Hematopoietic multipotent progenitor cell treated with erythropoietin and hydrocortisone succinate and interleukin-3 and kit ligand, for 15 days (in vitro differentiated cells): ENCODE data around the gene SPECC1.
A peak's percentile ranks its signal among the peaks of the same experiment; 100 is the strongest.
"Not testable (repeated sequence)": the region's sequence is repeated elsewhere in the genome, so short reads cannot be mapped to it uniquely, and the experiment has no call there.

Experiments used
- DNase-seq: peaks from one replicate; pipeline ENCODE4 v3.0.0-alpha.2; 2015; ENCODE audit warnings: low spot score

The SPECC1 gene

GRCh38 chr17:20094777-20095176, 85.6 kb downstream of the SPECC1 start:
- no peak for DNase-seq

DNA sequence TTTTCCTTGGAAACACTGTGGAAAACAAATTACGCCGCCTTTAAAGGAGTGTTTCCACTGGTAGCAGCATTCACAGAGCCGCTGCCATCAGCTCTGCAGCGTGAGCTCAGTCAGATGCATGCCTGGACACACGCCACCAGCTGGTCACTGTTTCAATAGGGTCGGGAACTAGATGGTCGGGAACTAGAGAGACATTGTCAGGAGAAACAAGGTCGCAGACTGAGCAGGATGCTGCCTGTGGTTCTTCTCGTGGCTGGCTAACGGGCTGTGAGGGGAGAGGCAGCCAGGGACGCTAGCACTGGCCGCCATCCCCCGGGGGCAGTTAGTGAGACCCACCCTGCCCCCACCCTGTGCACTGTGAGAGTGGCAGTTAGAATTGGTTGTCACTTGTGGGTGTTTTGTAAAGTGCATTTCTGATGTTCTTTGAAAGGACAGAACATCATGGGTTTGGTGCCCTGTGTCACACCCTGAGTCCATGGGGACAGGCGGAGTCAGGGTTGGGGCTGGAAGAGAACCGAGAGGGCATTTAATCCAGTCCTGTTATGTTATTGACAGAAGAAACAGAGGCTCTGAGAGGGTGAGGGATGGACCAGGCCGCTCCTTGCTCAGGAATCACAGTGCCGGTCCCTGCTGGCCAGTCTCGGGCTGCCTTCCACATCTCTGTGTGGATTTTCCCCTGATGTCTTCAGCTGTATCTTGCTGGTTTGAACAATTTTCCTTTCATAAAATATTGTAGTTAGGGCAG, 86.3 kb downstream of the SPECC1 start:
- no peak for DNase-seq

- DNase-seq, result no peak
Measured at GRCh38 chr17:20096430-20096829, 87.3 kb downstream of the SPECC1 start.

DNA sequence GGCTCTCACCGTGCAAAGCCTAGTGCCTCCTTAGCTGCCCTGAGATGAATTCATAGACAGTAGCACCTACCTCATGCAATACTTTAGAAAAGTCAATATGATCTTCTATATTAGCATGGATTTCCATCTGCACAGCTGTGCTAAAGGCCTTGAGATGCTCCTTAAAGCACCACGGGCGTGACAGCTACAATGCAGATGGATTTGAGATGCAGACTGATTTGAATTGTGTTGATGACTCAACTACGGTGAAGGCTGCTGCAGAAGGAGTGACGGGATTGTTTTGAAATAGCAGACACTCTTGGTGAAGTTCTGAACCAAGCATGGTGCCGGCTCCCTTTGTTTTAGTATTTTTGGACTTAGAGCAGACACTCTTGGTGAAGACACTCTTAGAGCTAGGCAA, 88.2 kb downstream of the SPECC1 start:
- no peak for DNase-seq

DNA sequence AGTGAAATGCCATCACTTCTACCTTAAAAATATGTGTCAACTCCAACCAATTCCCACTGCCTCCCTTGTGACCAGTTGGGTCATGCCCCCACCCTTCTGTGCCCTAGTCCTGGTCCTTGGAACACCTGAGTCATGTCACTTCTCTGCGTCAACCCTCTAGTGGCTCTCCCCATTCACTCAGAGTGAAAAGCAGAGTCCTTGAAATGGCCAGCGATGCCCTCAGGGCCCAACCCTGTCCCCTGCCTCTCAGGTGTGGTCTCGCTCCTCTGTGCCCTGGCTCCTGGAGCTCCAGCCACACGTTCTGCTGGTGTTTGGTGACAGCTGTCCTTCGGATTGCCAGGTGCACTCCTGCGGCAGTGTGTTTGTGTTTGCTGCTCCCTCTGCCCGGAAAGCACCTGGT, 89.2 kb downstream of the SPECC1 start:
- no peak for DNase-seq

- not testable (repeated sequence) for DNase-seq
Measured at GRCh38 chr17:20100806-20101205, 91.6 kb downstream of the SPECC1 start.

DNA sequence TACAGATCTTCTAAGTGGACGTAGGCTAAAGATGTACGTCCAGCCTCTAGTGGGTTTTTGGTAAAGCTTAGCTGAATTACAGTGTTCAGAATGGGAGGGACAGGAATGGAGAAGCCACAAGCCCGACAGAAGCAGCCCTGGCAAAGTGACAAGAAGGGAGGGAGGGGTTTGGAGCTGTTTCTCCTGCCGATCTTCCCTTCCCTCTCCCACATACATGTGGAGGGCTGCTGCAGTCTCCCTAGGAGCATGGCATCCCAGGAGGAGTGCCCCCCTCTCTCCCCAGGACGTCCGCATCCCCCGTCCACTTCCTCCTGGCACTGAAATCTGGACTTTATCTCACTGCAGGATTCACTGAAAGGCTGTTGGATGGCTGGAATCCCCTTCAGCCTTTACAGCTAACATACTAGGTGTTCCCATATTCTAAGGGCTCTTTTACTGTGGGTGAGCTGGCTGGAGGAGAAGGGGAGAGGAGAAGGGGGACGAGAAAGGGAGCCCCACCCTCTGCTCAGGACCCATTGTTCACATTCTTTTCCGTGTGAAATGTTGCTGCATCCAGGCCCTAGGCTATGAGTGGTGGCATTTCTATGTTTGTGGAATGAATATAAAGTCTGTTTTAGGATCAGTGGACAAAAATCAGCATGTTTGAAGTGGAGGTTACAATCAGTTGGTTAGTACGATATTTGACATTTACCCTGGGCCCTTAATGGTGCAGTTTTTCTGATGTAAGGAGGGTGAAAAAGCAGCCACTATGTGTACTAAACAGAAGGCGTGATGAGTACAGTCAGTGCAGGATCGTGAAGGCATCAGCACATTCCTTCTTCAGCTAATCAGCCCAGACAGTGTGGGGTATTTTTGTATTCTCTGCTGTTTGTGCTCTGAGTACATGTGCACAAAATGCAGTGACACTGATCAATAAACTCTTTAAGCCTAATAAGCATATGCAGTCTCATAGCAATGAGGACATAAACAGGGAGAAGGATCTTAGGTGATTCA, 94.6 kb downstream of the SPECC1 start:
- no peak for DNase-seq

DNA sequence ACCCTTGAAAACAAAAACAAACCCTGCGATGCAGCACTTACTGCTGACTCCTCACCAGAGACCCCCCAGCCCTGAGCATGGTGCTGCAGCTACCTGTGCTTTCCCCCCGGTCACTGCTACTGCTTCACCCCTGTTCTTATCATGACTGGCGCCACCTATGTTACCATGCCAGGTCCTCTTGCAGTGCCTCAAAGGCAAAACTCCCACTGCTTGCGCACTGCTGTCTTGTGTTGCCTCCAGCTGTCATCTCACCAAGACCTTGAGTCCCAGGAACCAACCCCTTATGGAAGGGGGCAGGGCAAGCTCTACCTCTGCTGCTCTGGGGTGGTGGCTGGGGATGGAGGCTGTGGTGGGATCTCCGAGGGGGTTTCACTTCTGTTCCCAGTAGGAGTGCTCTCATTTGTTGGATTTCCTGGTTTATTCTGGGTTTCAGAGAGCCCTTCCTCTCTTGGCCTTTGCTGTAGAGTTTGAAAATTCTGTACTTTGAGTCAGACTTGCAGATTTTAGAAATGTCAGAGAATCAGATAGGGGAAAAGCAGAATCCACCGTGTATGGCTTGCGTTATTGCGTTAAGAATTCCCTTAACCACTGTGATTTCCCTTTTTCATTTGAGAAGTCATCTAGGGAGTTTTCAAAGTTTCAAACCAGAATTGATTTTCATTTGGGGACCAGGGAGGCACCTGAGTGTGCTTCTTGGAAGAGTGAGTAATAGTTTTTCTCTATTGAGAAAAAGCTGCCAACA, 96.6 kb downstream of the SPECC1 start:
- DNase-seq, result no peak

GRCh38 chr17:20106446-20106845, 97.3 kb downstream of the SPECC1 start:
- DNase-seq, result not testable (repeated sequence)

DNA sequence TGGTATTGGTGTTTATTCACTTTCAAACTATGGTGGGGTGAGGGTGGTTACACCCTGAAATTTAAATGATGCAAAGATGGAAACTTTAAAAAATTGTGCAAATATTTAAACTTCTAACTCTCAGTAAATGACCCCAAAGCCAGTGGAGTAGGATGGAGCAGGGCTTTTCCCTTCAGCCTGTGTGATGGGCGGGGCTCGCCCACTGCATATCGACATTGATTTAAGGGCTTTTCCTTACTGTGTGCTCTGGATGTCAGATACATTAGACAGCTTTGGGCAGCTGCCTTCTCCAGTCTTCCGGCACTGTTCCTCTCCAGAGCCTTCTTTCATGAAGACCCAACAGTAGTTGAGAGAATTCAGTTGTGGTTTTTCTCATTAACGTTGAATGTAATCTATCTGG, 99.9 kb downstream of the SPECC1 start:
- no peak for DNase-seq

GRCh38 chr17:20111538-20111937, 102.4 kb downstream of the SPECC1 start:
- DNase-seq, result no peak

- no peak for DNase-seq
Measured at GRCh38 chr17:20114466-20114865, 105.3 kb downstream of the SPECC1 start.

- peak; percentile 84 for DNase-seq
Measured at GRCh38 chr17:20116683-20117309, 107.6 kb downstream of the SPECC1 start.

DNA sequence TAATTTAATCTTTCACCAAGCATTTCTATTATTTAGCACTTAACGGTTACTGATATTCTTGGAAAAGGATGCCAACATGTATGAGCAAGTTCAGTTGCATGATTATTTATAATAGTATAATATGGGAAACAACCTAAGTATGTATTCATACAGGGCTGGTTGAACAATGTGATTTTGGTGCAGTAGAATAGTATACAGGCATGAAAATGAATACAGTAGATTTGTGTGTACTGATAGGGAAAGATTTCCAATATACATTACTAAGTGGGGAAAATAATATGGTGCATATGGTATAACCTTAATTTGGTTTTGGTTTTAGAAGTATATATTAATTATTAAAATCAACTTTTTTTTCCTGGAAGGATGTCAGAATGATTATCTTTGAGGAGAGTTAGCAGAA, 109.1 kb downstream of the SPECC1 start:
- DNase-seq, result no peak

- no peak for DNase-seq
Measured at GRCh38 chr17:20120836-20121235, 111.7 kb downstream of the SPECC1 start.

- DNase-seq, result peak; percentile 74
Measured at GRCh38 chr17:20121359-20122253, 112.4 kb downstream of the SPECC1 start.

GRCh38 chr17:20122254-20122879, 113.2 kb downstream of the SPECC1 start:
- no peak for DNase-seq

DNA sequence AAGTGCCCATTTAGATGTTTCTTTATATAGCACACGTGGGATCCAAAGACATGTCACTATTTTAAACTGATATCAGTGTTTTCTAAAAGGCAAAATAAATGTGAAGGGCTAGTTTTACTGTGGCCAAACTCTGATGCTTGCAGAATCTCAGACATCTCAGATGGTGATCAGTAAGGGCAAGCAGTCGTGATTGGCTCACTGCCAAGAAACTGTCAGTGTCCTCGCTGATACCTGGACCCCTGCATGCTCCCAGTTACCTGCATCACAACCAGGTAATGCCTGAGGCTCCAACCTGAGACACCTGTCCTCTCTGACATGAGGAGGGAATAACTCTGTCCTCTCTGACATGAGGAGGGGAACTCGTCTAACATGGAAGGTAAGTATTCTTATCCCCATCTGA, 114.0 kb downstream of the SPECC1 start:
- no peak for DNase-seq

GRCh38 chr17:20125724-20126123, 116.6 kb downstream of the SPECC1 start:
- no peak for DNase-seq

GRCh38 chr17:20127360-20128035, 118.3 kb downstream of the SPECC1 start:
- no peak for DNase-seq
